Fibroblast of lung (primary cell): Measurements from ENCODE around the gene ZNF823. TPM values are rescaled to one million over a fixed set of nuclear protein-coding genes. Genes with fewer than 3 reads are reported as not detected.

ENCODE experiments used
- DNase-seq, 2 donors: peaks; one replicate each; pipeline versions ENCODE4 v3.0.0 to v3.0.0-alpha.2; 2010; ENCODE audit warnings: low read depth in 2 of 2
- H2AFZ ChIP-seq: 2 replicates; pipeline ENCODE4 v1.5.1; 2012; ENCODE audit warnings: low read length, control low read depth, inconsistent platforms
- H3K27ac ChIP-seq: 2 replicates; pipeline ENCODE4 v1.5.1; 2011; ENCODE audit warnings: low read length, control low read depth; ENCODE audit not compliant: insufficient read depth
- H3K27me3 ChIP-seq: 2 replicates; pipeline ENCODE4 v1.5.1; 2011; ENCODE audit warnings: mild to moderate bottlenecking, low read length; ENCODE audit not compliant: control insufficient read depth, insufficient read depth
- H3K36me3 ChIP-seq: 2 replicates; pipeline ENCODE4 v1.5.1; 2011; ENCODE audit warnings: low read length; ENCODE audit not compliant: control insufficient read depth, insufficient read depth
- H3K4me1 ChIP-seq: 2 replicates; pipeline ENCODE4 v1.5.1; 2011; ENCODE audit warnings: low read length; ENCODE audit not compliant: control insufficient read depth, insufficient read depth; ENCODE audit errors: extremely low read depth
- H3K4me2 ChIP-seq: 2 replicates; pipeline ENCODE4 v1.5.1; 2011; ENCODE audit warnings: low read length, control low read depth; ENCODE audit not compliant: insufficient read depth; ENCODE audit errors: extremely low read depth
- H3K4me3 ChIP-seq, 4 experiments: fragments of 200-600 bp in 1 of 4; sonication (generic) in 1 of 4; replicated peaks in 1 of 4; 2 replicates each; pipeline ENCODE4 v1.5.1; 2011 to 2016; ENCODE audit warnings: low read length in 4 of 4, low read depth in 3 of 4, mild to moderate bottlenecking in 3 of 4, control low read depth in 2 of 4, inconsistent platforms in 1 of 4, mixed read lengths in 1 of 4; ENCODE audit not compliant: insufficient read depth in 1 of 4; ENCODE audit errors: control extremely low read depth in 1 of 4
- H3K79me2 ChIP-seq: 2 replicates; pipeline ENCODE4 v1.5.1; 2012; ENCODE audit warnings: mild to moderate bottlenecking, low read length, inconsistent platforms; ENCODE audit not compliant: control insufficient read depth, insufficient read depth
- H3K9ac ChIP-seq: 2 replicates; pipeline ENCODE4 v1.5.1; 2011; ENCODE audit warnings: mild to moderate bottlenecking, low read length, control low read depth; ENCODE audit not compliant: insufficient read depth
- H3K9me3 ChIP-seq: 2 replicates; pipeline ENCODE4 v1.5.1; 2012; ENCODE audit warnings: low read depth, low read length; ENCODE audit not compliant: control insufficient read depth, insufficient read depth
- H4K20me1 ChIP-seq: 2 replicates; pipeline ENCODE4 v1.5.1; 2011; ENCODE audit warnings: low read length; ENCODE audit not compliant: control insufficient read depth, insufficient read depth; ENCODE audit errors: extremely low read depth
- EZH2 ChIP-seq: IDR thresholded peaks from 2 replicates; pipeline ENCODE4 v1.5.1; 2012; ENCODE audit warnings: low read length, control low read depth, mild to moderate bottlenecking; ENCODE audit errors: missing control alignments
- polyA plus RNA-seq, 2 donors: library from polyadenylated mRNA; depleted of rRNA in 1 of 2; stranded (reverse) in 1 of 2; unstranded in 1 of 2; fragments of >200 nt; gene quantifications; 2 replicates each; pipeline ENCODE4 v1.2.1, GENCODE V29; 2011 to 2012; ENCODE audit warnings: missing spikeins in 1 of 2
- total RNA-seq: library from RNA; depleted of rRNA; stranded (reverse); fragments of >200 nt; gene quantifications from 2 replicates; pipeline ENCODE4 v1.2.1, GENCODE V29; 2014
- TF ChIP-seq, protein P1 (sequence below), 2 donors: IDR thresholded peaks in 1 of 2; conservative IDR thresholded peaks in 1 of 2; 1 replicate in 1 of 2; 2 replicates in 1 of 2; pipeline ENCODE4 v1.5.1; 2011 to 2012; ENCODE audit warnings: low read length in 2 of 2, control low read depth in 1 of 2, inconsistent platforms in 1 of 2, low read depth in 1 of 2, mild to moderate bottlenecking in 1 of 2

Gene ZNF823
- total and polyA plus RNA-seq, 2 donors (not counting 1 experiment from before 2014, with no cell fraction given) = 3.4 to 5.3 TPM

DNA sequence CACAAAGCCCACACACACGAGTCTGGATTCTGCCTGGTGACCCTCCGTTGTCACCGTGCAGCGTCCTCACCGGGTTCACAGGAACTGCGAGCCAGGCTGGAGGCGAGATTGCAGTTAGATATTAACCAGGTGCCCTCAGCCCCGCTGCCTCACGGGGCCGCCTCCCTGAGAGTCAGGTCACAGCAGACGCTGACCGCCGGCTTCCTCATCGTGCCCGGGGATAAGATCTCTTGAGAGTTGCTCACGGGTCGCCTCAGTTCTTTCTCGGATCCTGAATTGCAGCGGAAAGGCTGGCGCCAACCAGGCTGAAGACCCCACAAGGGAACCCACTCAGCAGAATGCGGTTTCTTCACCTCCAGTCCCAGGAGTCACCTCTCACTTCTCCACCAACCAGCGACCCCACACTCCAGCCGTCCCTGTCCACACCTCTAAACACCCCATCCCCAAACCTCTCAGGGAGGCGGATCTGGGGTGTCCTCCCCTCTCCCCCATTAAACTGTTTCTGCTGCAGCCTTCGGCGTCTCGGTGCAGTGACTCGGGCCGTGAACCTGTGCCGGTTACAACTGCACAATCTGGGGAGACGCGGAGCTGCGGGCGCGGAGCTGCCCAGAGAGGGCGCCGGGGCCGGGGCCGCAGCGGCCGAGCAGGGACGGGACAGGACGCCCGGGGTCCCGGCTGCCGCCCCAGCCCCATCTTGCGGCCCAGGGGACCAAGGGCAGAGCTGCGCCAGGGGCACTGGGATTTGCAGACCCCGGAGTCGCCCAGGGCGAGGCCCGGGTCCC, 591 bp downstream of the ZNF823 start:
- no peaks in the 10 kb centered on the region for H3K36me3 ChIP-seq
- H4K20me1 ChIP-seq = no peaks in the 10 kb centered on the region
- peak overlapping the region; percentile 82 to 95 (median 94) for H3K4me3 ChIP-seq
- H3K9ac ChIP-seq = peak overlapping the region; percentile 75
- H3K79me2 ChIP-seq = peaks cover 9% of the 10 kb centered on the region
- no peaks in the 10 kb centered on the region for H3K9me3 ChIP-seq
- no peak for TF ChIP-seq EZH2
- TF ChIP-seq, protein P1, sequence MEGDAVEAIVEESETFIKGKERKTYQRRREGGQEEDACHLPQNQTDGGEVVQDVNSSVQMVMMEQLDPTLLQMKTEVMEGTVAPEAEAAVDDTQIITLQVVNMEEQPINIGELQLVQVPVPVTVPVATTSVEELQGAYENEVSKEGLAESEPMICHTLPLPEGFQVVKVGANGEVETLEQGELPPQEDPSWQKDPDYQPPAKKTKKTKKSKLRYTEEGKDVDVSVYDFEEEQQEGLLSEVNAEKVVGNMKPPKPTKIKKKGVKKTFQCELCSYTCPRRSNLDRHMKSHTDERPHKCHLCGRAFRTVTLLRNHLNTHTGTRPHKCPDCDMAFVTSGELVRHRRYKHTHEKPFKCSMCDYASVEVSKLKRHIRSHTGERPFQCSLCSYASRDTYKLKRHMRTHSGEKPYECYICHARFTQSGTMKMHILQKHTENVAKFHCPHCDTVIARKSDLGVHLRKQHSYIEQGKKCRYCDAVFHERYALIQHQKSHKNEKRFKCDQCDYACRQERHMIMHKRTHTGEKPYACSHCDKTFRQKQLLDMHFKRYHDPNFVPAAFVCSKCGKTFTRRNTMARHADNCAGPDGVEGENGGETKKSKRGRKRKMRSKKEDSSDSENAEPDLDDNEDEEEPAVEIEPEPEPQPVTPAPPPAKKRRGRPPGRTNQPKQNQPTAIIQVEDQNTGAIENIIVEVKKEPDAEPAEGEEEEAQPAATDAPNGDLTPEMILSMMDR (conservative IDR thresholded peaks at IDR 0.05 in 1 of 2, IDR thresholded peaks at IDR 0.05 in 1 of 2; ENCODE audit: low read depth in 1 of 2, low read length in 2 of 2) = no peak
- H3K4me1 ChIP-seq = no peaks in the 10 kb centered on the region
- H3K27ac ChIP-seq = peak overlapping the region; percentile 78
- peak; percentile 12 to 26 for DNase-seq
- H3K27me3 ChIP-seq = no peaks in the 10 kb centered on the region
- peak overlapping the region; percentile 93 for H3K4me2 ChIP-seq
- peak overlapping the region; percentile 93 for H2AFZ ChIP-seq

GRCh38 chr19:11736696-11737095, 2.0 kb downstream of the ZNF823 start:
- TF ChIP-seq, protein P1 (conservative IDR thresholded peaks at IDR 0.05 in 1 of 2, IDR thresholded peaks at IDR 0.05 in 1 of 2; ENCODE audit: low read depth in 1 of 2, low read length in 2 of 2) = no peak
- TF ChIP-seq EZH2 = no peak
- H3K4me3 ChIP-seq = no peak overlapping the region
- H3K9ac ChIP-seq = no peak overlapping the region
- no peak overlapping the region for H3K4me2 ChIP-seq
- no peak overlapping the region for H2AFZ ChIP-seq
- no peak overlapping the region for H3K27ac ChIP-seq
- H3K4me1 ChIP-seq = no peaks in the 10 kb centered on the region
- H3K36me3 ChIP-seq = no peaks in the 10 kb centered on the region
- no peaks in the 10 kb centered on the region for H3K27me3 ChIP-seq
- peak; percentile 11 to 15 for DNase-seq
- no peaks in the 10 kb centered on the region for H4K20me1 ChIP-seq
- peaks cover 11% of the 10 kb centered on the region for H3K79me2 ChIP-seq
- H3K9me3 ChIP-seq = no peaks in the 10 kb centered on the region

DNA sequence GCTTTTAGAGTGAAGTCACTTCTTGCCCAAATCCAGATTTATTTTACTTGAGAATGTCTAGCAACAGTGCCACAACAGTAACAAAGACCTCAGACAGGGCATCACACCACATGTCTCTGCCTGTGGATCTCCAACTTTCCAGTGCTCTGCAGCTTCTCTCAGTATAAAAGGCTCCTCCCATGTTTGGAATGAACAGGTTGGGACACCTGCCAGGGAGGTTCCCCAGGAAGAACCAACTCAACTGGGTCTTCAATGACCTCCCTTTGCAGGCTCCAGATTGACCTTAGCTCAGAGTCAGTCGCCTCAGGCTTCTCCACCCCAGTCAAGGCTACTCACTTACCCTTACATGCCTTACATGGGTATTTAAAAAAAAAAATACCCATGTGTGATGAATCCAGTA, 3.4 kb downstream of the ZNF823 start:
- no peak overlapping the region for H3K27ac ChIP-seq
- DNase-seq = no peak
- no peak overlapping the region for H2AFZ ChIP-seq
- H3K4me2 ChIP-seq = no peak overlapping the region
- TF ChIP-seq EZH2 = no peak
- TF ChIP-seq, protein P1 (conservative IDR thresholded peaks at IDR 0.05 in 1 of 2, IDR thresholded peaks at IDR 0.05 in 1 of 2; ENCODE audit: low read depth in 1 of 2, low read length in 2 of 2) = no peak
- H3K27me3 ChIP-seq = no peaks in the 10 kb centered on the region
- H3K4me3 ChIP-seq = no peak overlapping the region
- peaks cover 13% of the 10 kb centered on the region for H3K79me2 ChIP-seq
- H3K9ac ChIP-seq = no peak overlapping the region
- H3K9me3 ChIP-seq = no peaks in the 10 kb centered on the region
- H3K36me3 ChIP-seq = no peaks in the 10 kb centered on the region
- no peaks in the 10 kb centered on the region for H3K4me1 ChIP-seq
- no peaks in the 10 kb centered on the region for H4K20me1 ChIP-seq
